GM19023 (cell line): Measurements from ENCODE around the gene RSRC1.
"Not testable (repeated sequence)": the region's sequence is repeated elsewhere in the genome, so short reads cannot be mapped to it uniquely, and the experiment has no call there.

Experiments
- ATAC-seq: cut with Tn5 transposase; IDR thresholded peaks from one replicate; pipeline ENCODE4 v1.9.1; 2021; ENCODE audit warnings: mild to moderate bottlenecking, moderate library complexity; ENCODE audit not compliant: unreplicated experiment

Gene RSRC1

DNA sequence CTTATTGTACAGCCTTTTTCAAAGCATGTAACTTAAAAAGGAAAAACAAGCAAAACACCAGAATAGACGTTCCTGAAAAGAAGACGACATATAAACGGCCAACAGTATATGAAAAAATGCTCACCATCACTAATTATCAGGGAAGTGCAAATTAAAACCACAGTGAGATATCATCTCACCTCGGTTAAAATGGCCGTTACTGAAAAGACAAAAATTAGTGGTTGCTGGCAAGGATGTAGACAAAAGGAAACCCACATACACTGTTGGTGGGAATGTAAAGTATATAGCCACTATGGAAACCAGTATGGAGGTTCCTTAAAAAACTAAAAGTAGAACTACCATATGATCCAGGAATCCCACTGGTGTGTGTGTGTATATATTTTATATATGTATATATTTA, 396.6 kb downstream of the RSRC1 start:
- ATAC-seq: no peak

DNA sequence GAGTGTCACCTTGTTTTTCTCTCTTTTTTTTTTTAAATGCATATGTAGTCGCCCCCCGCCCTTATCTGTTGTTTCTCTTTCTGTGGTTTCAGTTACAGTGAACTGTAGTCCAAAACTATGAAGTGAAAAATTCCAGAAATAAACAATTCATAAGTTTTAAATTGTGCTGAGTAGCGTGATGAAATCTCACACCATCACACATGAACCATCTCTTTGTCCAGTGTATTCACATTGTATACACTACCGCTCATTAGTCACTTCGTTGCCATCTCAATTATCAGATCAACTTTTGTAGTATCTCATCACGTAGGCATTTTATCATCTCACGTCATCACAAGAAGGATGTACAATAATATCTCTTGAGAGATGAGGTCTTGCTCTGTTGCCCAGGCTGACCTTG, 398.6 kb downstream of the RSRC1 start:
- ATAC-seq: no peak

DNA sequence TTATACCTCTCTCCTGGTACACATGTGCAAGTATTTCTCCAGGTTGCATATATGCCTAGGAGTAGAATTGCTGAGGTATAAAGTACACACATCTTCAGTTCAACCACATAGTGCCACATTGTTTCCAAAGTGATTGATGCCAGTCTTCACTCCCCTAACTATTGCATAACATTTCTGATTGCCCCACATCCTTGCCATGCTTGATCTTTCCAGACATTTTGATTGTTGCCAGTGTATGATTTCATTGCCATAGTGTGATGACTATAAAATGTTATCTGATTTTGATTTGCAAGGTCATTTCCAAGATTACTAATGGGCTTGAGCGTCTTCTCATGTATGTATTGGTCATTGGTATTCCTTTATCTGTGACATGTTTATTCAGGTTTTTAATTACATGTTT, 400.0 kb downstream of the RSRC1 start:
- ATAC-seq: no peak

DNA sequence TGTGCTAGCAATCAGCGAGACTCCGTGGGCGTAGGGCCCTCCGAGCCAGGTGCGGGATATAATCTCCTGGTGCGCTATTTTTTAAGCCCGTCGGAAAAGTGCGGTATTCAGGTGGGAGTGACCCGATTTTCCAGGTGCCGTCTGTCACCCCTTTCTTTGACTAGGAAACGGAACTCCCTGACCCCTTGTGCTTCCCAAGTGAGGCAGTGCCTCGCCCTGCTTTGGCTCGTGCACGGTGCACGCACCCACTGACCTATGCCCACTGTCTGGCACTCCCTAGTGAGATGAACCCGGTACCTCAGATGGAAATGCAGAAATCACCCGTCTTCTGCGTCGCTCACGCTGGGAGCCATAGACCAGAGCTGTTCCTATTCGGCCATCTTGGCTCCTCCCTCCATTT, 406.8 kb downstream of the RSRC1 start:
- ATAC-seq: not testable (repeated sequence)

DNA sequence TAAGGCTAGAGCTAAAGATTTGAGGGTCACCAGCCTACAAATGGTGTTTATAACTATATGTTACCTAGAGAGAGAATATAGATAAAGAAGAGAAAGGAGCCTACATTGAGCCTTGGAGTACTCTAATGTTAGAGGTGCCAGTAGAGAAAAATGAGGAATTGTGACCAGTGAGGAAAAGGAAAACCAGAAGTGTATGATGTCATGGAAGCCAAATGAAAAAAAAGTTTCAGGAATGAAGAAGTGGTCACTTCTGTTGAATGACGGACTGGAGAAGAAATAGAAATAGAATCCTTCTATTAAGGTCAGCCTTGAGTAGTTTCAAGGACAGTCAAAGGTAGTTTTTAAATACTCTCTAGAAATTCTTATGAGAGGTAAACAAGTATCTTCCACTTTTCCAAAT, 409.9 kb downstream of the RSRC1 start:
- ATAC-seq: no peak

DNA sequence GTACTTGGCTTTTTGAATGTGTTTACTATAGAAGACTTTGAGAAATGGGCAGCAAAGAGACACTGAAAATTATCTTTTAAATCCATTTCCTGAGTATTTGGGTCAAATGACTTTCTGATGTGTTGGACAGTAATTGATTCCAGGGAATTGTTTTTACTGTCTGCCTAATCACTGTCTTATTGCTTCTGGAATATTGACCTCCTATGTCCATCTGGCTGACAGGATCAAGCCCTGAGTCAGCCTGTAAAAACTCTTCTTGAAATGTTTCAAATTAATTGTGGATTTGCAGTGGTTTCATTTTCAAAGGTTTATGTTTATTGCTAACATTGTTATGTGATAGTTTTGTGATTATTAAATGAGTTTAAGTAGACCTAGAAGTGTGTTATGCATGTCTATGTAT, 410.5 kb downstream of the RSRC1 start:
- no peak for ATAC-seq

DNA sequence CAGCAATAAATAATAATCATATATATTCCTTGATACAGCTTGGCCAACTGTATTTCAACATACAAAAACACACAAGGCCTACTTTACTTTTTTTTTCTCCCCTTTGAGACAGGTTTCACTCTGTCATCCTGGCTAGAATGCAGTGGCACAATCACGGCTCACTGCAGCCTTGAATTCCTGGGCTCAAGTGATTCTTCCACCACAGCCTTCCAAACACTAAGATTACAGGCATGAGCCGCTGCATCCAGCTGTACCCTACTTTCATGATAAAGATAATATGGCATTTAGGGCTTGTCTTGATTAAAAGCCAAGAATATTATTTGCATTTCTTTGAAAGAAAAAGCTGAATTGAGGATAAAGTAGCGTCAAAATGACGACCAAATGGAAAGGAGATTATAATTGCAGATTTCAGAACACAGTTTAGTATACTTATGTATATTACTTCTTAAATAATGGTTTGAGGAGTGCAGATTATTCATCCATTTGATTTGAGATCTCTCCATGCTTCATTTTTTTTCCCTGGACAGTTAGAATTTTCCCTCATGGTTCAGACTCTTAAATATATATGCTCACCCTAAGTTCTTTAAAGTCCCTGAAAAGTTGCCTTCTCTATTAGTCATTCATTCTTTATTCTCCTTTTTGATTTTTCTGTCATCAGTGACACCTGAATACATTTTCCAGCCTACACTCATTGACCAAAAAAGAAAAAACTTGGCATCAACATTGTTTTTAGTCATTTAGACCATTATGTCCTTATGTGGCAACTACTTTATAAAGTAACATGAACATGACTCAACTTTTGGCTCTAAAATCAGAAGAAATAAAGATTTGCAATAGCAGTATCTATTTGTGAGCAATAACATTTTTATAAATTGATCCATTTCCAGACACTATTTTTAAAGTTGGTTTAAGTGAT, 412.6 kb downstream of the RSRC1 start:
- no peak for ATAC-seq

DNA sequence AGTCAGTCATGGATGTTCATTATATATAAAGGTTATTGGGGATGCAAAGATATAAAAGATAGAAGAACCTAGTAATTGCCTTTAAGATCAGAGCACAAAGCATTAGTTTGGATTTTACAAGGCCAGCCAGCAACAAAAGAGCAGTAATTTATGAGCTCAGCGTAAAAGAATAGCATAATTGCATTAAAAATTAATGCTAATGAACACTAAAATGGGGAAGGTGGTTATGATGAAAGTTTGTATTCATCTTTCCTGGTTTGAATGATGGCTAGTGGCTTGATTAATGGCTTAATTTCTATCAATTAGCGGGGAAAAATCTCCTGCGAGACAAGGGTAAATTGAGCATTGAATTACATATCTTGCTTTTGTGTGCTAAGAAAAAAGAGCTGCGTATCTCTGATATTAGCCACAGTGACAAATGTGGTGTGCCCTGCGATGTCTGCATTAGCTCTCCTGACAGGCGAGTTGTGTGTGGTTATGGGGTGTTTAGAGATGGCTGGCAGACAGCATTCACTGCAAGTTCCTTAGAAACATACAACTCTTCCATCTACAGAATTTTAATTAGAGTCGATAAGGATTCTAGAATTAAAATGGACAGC, 418.3 kb downstream of the RSRC1 start:
- ATAC-seq: no peak

DNA sequence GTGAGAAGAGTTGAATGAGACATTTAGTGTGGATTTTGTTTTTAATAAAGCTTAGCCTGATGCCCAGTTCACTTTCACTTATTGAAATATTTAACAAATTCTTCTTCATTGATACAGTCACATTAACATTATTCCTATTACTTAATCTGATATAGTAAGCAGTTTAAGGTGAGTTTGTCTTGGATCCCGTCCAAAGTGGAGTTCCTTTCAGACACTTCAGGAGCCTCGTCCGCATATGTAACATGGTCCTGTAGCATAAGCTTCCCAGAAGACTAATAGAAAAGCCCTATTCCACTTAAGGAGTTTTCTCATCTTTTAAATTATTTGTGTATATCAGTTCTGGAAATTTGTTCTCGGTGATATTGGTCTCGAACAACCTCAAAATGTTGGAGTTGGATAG, 421.4 kb downstream of the RSRC1 start:
- ATAC-seq: no peak

DNA sequence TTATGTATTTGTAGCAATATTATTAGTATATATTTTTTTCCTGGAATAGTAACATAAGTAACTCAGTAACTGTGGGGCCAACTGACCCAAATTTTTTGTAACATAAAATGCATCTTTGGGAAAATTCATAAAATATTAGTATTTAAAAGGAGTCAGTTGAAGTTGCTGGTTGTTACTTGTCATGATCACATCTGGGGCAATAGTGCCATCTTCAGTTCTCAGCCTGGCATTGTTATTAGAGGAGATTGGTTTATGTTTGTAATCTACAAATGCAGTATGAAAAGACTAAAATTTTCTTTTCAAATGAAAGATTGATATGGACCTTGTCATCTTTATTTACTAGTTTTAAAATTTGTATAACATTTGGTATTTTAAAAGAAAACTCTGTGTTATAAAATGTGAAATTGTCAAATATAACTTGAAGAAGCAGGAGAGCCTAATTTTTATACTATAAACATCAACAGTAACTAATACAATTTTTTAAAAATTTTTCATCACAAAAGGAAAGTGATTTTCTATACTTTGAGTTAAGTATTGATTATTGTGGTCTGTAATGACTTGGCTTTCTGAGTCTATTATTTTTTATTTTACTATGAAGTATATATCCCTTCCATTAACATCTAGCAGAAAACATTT, 422.3 kb downstream of the RSRC1 start:
- no peak for ATAC-seq

DNA sequence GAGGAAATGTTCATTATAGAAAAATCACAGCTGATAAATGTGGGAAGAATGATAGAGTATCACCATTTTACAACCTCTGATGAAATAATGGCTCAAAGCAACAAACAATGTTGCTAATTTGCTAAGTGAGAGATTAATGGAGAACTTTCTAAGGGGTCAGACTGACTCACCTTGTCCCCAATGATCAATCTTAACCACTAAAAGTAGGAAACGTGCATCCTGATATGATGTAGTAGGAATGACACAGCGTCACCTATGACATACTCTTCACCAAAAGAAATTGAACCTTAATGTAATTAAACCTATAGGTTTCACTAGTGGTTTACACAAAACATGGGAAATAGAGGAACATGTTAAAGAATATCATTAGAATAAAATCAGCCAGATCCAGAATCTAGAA, 426.0 kb downstream of the RSRC1 start:
- ATAC-seq: no peak

DNA sequence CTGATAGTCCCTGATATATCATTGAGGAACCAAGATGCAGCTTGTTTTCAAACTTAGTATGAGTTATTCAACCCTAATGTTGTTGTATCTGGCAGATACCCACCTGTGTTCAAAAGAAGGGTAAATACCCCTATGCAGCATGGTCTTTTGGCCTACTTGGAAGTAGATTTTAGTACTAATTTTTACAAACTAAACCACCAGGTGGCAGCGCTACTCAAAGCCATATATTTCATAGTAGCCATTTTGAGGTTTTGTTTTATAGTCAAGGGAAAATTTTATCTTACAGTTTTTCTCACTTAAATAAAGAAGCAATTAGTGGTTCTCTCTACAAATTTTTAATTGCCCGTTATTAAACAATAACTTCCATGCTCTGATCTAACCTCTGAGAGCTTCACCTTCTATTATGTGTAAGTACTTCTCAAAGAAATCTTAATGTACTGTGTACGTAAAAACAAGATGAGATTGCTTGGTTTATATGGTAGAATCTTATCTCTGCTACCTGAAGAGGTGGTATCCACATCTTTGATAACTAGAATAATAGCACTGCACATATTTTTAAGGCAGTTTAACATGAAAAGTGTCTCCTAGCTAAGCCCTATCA, 429.6 kb downstream of the RSRC1 start:
- ATAC-seq: no peak

DNA sequence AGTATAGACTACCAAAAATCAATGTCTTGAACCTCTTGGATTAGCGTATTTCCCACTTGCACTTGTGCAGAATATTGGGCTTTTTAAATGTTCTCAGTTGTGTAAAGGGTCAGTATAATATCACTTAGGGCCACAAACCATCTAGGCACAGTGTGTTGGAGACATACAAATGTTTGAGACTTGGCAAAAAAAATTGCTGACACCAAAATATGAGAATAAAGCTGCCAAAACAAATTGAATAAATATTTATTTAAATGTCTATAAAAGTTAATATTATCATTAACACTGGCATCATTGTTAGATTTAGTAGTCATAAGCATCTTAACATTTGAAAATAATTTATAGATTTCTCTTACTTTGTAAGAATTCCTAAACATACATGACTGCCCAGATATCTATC, 430.2 kb downstream of the RSRC1 start:
- no peak for ATAC-seq

DNA sequence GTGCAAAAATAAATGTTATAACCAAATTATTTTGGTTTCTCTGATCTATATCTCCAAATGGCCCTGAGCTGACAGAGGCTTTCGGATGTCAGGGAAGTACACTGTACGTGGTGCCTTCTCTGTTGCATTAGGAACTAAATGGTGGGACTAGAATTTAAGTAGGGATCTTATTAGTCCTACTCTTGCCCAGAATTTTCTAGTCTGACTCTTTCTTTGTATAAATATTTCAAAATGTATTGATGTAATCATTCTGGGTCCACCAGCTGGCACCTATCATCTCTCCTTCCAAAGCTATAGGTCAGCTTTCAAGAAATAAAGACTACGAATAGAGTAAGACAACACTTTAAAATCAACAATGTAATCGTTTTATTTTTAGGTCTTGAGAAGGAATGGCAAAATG, 438.8 kb downstream of the RSRC1 start:
- no peak for ATAC-seq

DNA sequence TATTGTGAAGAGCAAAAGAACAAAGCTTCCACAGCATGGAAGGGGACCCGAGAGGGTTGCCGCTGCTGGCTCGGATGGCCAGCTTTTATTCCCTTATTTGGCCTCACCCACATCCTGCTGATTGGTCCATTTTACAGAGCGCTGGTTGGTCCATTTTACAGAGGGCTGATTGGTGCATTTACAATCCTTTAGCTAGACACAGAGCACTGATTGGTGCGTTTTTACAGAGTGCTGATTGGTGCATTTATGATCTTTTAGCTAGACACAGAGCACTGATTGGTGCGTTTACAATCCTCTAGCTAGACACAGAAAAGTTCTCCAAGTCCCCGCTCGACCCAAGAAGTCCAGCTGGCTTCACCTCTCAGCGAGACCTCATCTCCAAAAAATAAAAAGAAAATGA, 440.0 kb downstream of the RSRC1 start:
- ATAC-seq: not testable (repeated sequence)

DNA sequence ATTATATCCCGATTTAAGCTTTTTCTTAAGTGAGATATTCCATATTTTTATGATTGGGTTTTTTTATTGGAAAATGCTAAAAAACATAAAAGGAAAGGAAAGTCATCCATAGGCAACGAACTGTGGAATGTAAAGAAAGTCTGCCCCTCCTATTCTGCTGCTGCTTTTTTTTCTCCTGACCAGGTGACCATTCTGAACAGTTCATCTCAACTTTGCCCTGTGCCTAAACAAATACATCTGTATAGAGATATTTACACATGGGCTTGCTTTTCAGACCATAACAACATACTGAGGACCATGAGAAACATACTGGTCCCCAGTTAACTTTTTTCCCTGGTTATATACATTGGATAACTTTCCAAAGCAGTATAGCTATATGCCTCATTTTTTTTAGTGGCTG, 442.2 kb downstream of the RSRC1 start:
- no peak for ATAC-seq

DNA sequence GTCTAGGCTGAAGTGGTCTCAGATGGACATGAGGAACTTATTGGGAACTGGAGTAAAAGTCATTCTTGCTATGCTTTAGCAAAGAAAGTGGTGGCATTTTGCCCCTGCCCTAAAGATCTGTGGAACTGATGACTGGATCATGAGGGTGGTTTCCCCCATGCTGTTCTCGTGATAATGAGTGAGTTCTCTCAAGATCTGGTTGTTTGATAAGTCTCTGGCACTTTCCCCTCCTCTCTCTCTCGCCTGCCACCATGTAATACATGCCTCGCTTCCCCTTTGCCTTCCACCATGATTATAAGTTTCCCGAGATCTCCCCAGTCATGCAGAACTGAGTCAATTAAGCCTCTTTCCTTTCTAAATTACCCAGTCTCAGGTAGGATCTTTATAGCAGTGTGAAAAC, 449.6 kb downstream of the RSRC1 start:
- no peak for ATAC-seq

DNA sequence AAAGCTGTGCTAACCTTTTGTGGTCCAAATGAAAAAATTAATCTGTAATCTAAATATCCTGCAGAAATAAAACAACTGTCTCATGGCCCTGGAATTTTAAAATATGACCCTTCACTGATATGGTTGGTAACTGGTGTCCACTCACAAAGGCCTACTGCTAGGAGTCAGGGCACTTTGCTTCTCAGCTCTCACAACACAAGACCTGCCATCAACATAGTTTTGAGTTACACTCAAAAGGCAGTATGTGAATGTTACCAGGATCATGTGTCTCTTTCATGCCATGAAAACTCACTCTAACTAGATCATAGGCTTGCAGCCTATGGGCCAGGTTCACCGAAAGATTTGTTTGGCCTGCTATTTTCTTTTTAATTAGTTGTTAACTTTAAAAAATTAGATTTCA, 451.1 kb downstream of the RSRC1 start:
- ATAC-seq: no peak

DNA sequence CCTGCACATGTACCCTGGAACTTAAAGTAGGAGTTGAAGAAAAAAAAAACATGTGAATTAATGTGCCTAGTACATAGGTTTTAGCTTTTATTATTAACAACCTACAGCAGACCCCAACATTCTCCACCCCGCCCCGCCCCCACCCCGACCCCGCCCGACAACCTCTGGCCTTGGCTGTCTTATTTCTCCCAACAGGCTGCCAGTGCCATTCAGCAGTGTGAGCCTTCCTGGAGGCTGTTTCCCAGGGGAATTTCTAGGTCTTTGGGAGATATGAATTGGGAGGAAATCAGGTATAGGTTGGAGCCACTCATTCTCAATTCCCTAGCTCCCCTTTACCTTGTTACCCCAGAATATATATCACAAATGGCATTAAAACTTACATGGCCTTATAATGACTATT, 452.8 kb downstream of the RSRC1 start:
- no peak for ATAC-seq

DNA sequence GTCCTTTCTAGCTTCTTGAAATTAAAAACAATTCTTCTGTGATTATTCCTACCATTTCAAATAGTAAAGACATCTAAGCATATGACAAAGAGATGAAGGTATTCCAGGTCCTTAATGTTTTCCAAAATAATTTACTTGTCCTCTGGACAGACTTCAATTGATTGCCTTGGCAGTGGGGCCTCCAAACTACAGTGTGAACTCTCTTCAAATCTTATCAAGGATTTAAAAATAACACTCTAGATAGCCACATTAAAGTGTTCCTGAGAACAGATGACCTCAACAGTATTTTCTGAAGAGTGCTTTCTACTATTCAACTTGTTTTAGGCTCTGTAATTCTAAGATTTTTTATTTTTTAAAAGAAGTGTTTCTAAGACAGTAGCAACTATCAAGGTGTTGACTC, 453.2 kb downstream of the RSRC1 start:
- ATAC-seq: no peak

DNA sequence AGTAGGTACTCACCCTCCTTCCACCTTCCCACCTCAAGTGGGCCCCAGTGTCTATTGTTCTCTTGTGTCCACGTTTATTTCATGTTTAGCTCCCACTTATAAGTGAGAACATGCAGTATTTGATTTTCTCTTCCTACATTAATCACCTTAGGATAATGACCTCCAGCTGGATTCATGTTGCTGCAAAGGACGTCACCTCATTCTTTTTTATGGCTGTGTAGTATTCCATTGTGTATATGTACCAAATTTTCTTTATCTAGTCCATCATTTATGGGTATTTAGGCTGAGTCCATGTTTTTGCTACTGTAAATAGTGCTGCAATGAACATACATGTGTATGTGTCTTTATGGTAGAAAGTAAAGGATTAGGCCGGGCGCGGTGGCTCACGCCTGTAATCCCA, 455.2 kb downstream of the RSRC1 start:
- ATAC-seq: no peak

DNA sequence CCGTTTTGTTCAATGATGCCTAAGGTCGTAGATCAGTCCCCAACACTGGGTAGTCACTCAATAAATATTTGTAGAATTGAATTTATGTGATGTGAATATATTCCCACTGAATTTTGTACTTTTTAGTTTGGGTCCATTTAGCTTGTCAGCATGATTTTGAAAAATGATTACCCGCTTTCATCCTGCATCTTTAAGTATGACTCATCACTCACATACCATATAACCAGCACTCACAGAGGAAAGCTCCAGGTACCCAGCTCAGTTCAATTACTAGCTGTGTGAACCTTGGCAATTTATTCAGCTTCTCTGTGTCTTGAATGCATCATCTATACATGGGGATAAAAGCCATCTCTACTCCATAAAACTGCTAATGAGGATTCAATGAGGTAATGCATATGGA, 458.9 kb downstream of the RSRC1 start:
- no peak for ATAC-seq
